Fibroblast of skin of left quadriceps (primary cell): ENCODE data around the gene SLC41A3.

ENCODE experiments used
- DNase-seq, 2 experiments: peaks; one replicate each; pipeline ENCODE4 v3.0.0-alpha.2; 2013; ENCODE audit warnings: low read depth in 2 of 2

Gene SLC41A3

GRCh38 chr3:126026761-126027160 lies 57.2 kb downstream of the SLC41A3 start:
- DNase-seq = no peak

- no peak for DNase-seq
Measured at GRCh38 chr3:126026277-126026751, 57.6 kb downstream of the SLC41A3 start.

GRCh38 chr3:126025862-126026261 lies 58.1 kb downstream of the SLC41A3 start:
- DNase-seq = no peak

GRCh38 chr3:126025116-126025729 lies 58.7 kb downstream of the SLC41A3 start:
- DNase-seq = no peak

- no peak for DNase-seq
Measured at GRCh38 chr3:126024049-126024854, 59.7 kb downstream of the SLC41A3 start.

GRCh38 chr3:126023390-126023789 lies 60.5 kb downstream of the SLC41A3 start:
- DNase-seq = no peak

GRCh38 chr3:126022741-126023359 lies 61.1 kb downstream of the SLC41A3 start:
- no peak for DNase-seq

- DNase-seq = no peak
Measured at GRCh38 chr3:126021702-126022101, 62.2 kb downstream of the SLC41A3 start.

GRCh38 chr3:126021224-126021623 lies 62.7 kb downstream of the SLC41A3 start:
- no peak for DNase-seq

GRCh38 chr3:126019683-126020082 lies 64.2 kb downstream of the SLC41A3 start:
- no peak for DNase-seq

GRCh38 chr3:126018995-126019394 lies 64.9 kb downstream of the SLC41A3 start:
- DNase-seq = no peak

GRCh38 chr3:126018545-126018944 lies 65.4 kb downstream of the SLC41A3 start:
- no peak for DNase-seq

- no peak for DNase-seq
Measured at GRCh38 chr3:126017362-126017761, 66.6 kb downstream of the SLC41A3 start.

- no peak for DNase-seq
Measured at GRCh38 chr3:126016616-126017015, 67.3 kb downstream of the SLC41A3 start.

GRCh38 chr3:126015075-126015474 lies 68.8 kb downstream of the SLC41A3 start:
- DNase-seq = no peak

- DNase-seq = peak; percentile 13
Measured at GRCh38 chr3:126014252-126014651, 69.7 kb downstream of the SLC41A3 start.

- no peak for DNase-seq
Measured at GRCh38 chr3:126013751-126014156, 70.2 kb downstream of the SLC41A3 start.

- no peak for DNase-seq
Measured at GRCh38 chr3:126009181-126009580, 74.7 kb downstream of the SLC41A3 start.

GRCh38 chr3:126008219-126008618 lies 75.7 kb downstream of the SLC41A3 start:
- no peak for DNase-seq

GRCh38 chr3:126005951-126006350 lies 78.0 kb downstream of the SLC41A3 start:
- DNase-seq = peak; percentile 25 to 26

GRCh38 chr3:126004692-126005091 lies 79.2 kb downstream of the SLC41A3 start:
- no peak for DNase-seq

- no peak for DNase-seq
Measured at GRCh38 chr3:126004217-126004616, 79.7 kb downstream of the SLC41A3 start.
